Breast epithelium (tissue), 4 donors: ENCODE measurements around the gene MPG. TPM values are rescaled to one million over a fixed set of nuclear protein-coding genes. Genes with fewer than 3 reads are reported as not detected.

Source experiments
- DNase-seq, 2 donors: peaks; one replicate each; pipeline ENCODE4 v3.0.0-alpha.2; 2019; ENCODE audit warnings: low spot score in 2 of 2
- H3K27ac ChIP-seq, 2 donors: fragments of 200-600 bp; sonication (generic) in 1 of 2; one replicate each; pipeline ENCODE4 v1.5.1; 2016 to 2019; ENCODE audit warnings: mild to moderate bottlenecking in 1 of 2
- H3K27me3 ChIP-seq, 2 donors: fragments of 200-600 bp; sonication (generic) in 1 of 2; one replicate each; pipeline versions ENCODE4 v1.5.1 to v1.6.0; 2017 to 2019; ENCODE audit warnings: control low read depth in 1 of 2, mild to moderate bottlenecking in 1 of 2
- H3K36me3 ChIP-seq: fragments of 200-600 bp; one replicate; pipeline ENCODE4 v1.5.1; 2019
- H3K4me1 ChIP-seq, 2 donors: fragments of 200-600 bp; sonication (generic); one replicate each; pipeline ENCODE4 v1.5.1; 2016 to 2019; ENCODE audit warnings: control low read depth in 1 of 2
- H3K4me3 ChIP-seq, 3 donors: fragments of 200-600 bp; sonication (generic); 1 replicate in 2 of 3; 2 replicates in 1 of 3; pipeline ENCODE4 v1.5.1; 2016 to 2019; ENCODE audit warnings: mild to moderate bottlenecking in 3 of 3, moderate library complexity in 2 of 3
- H3K9me3 ChIP-seq, 2 donors: fragments of 200-600 bp; sonication (generic) in 1 of 2; one replicate each; pipeline ENCODE4 v1.5.1; 2016 to 2019; ENCODE audit warnings: control low read depth in 1 of 2
- CTCF ChIP-seq, 3 donors: fragments of 450-650 bp; IDR thresholded peaks; one replicate each; pipeline ENCODE4 v1.5.1; 2016 to 2017; ENCODE audit warnings: antibody characterized with exemption in 3 of 3, mild to moderate bottlenecking in 3 of 3, moderate library complexity in 3 of 3
- POLR2A ChIP-seq: fragments of 450-650 bp; IDR thresholded peaks from one replicate; pipeline ENCODE4 v1.6.1; 2016; ENCODE audit warnings: antibody characterized with exemption, mild to moderate bottlenecking, moderate library complexity
- POLR2AphosphoS5 ChIP-seq, 3 donors: sonication (generic); formaldehyde crosslinking; IDR thresholded peaks; one replicate each; pipeline ENCODE4 v1.6.1; 2017; ENCODE audit warnings: antibody characterized with exemption in 3 of 3
- intact Hi-C: fragments of 100-400 bp; cut with DNase I; formaldehyde crosslinking; loops from one replicate; pipeline ENCODE4 v1.15.1; 2023; ENCODE audit warnings: low total_unique reads
- total RNA-seq, 3 donors: library from RNA; depleted of rRNA; stranded (reverse); fragments of >200 nt; gene quantifications; one replicate each; pipeline ENCODE4 v1.1.0, GENCODE V29; 2016

Gene MPG
- total RNA-seq, 3 donors from 2014 or later, result 86.9 to 112 (median 89.1) TPM

GRCh38 chr16:132120-132519 lies 54.1 kb downstream of the MPG start:
- TF ChIP-seq CTCF (IDR thresholded peaks at IDR 0.05) (no peak), POLR2A (no peak), POLR2AphosphoS5 (IDR thresholded peaks at IDR 0.05) (no peak)
- Histone ChIP-seq H3K4me1 (no peaks in the 10 kb centered on the region), H3K36me3 (no peaks in the 10 kb centered on the region), H3K4me3 (no peak overlapping the region), H3K27me3 (no peaks in the 10 kb centered on the region), H3K27ac (no peak overlapping the region), H3K9me3 (no peaks in the 10 kb centered on the region)
- no peak for DNase-seq
- intact Hi-C loops, result no loop called here

GRCh38 chr16:133716-134115 lies 55.7 kb downstream of the MPG start:
- intact Hi-C loops, result no loop called here

More at GRCh38 chr16:133716-134115, 55.7 kb downstream of the MPG start:
- Histone ChIP-seq H3K4me3 (no peak overlapping the region), H3K36me3 (no peaks in the 10 kb centered on the region), H3K27ac (no peak overlapping the region), H3K9me3 (no peaks in the 10 kb centered on the region), H3K4me1 (no peaks in the 10 kb centered on the region), H3K27me3 (no peaks in the 10 kb centered on the region)
- no peak for DNase-seq
- no peak for TF ChIP-seq POLR2AphosphoS5 (IDR thresholded peaks at IDR 0.05)
- TF ChIP-seq CTCF (IDR thresholded peaks at IDR 0.05), result no peak
- TF ChIP-seq POLR2A, result no peak

Other genes starting within 250 kb of the MPG start
- gene POLR3K, start 24.6 kb upstream of the MPG start, total RNA-seq, result 1 to 10 TPM; 3.8 to 6.9 (median 6.6) TPM
- 10 to 100 TPM; 17.4 to 23.9 (median 17.9) TPM for gene SNRNP25, start 24.4 kb upstream of the MPG start, total RNA-seq
- gene RHBDF1, start 5.6 kb upstream of the MPG start, total RNA-seq, result 10 to 100 TPM; 29.0 to 43.3 (median 42.6) TPM
- gene NPRL3, start 60.4 kb downstream of the MPG start, total RNA-seq, result 10 to 100 TPM; 14.2 to 23.4 (median 22.3) TPM
- gene HBZ, start 74.4 kb downstream of the MPG start, total RNA-seq, result not detected
- gene HBM, start 87.8 kb downstream of the MPG start, total RNA-seq, result 1 to 10 TPM in 1 of 3 donors, not detected in 2; 1.3 TPM
- gene HBA2, start 94.7 kb downstream of the MPG start, total RNA-seq, result 10 to 100 TPM; 46.4 to 83.6 (median 52.2) TPM
- gene HBA1, start 98.5 kb downstream of the MPG start, total RNA-seq, result 10 to 100 TPM in 2 of 3 donors, 1 to 10 TPM in 1; 5.6 to 15.2 (median 10.4) TPM
- not detected for gene HBQ1, start 102.2 kb downstream of the MPG start, total RNA-seq
- 100 to 1,000 TPM in 2 of 3 donors, 10 to 100 TPM in 1; 60.6 to 135 (median 107) TPM for gene LUC7L, start 151.2 kb downstream of the MPG start, total RNA-seq
- 10 to 100 TPM; 40.6 to 69.3 (median 44.1) TPM for gene FAM234A, start 156.6 kb downstream of the MPG start, total RNA-seq
- gene RGS11, start 197.7 kb downstream of the MPG start, total RNA-seq, result 1 to 10 TPM; 3.1 to 7.5 (median 5.9) TPM
- 1 to 10 TPM in 2 of 3 donors, under 1 TPM in 1; 0.80 to 2.3 (median 1.6) TPM for gene ARHGDIG, start 202.4 kb downstream of the MPG start, total RNA-seq
- not detected for gene PDIA2, start 204.9 kb downstream of the MPG start, total RNA-seq